Stomach (tissue), 19 donors: ENCODE results near the gene CCDC71. TPM values are rescaled to one million over a fixed set of nuclear protein-coding genes. Genes with fewer than 3 reads are reported as not detected.

Source experiments
- DNase-seq, 2 donors: peaks; one replicate each; pipeline versions ENCODE4 v3.0.0 to v3.0.0-alpha.2; 2013 to 2019
- H3K27ac ChIP-seq, 5 donors: fragments of 200-600 bp in 4 of 5; sonication (generic) in 4 of 5; one replicate each; pipeline ENCODE4 v1.5.1; 2013 to 2019; ENCODE audit warnings: mild to moderate bottlenecking in 1 of 5, moderate library complexity in 1 of 5
- H3K27me3 ChIP-seq, 3 donors: fragments of 200-600 bp; sonication (generic); one replicate each; pipeline ENCODE4 v1.5.1; 2017 to 2019; ENCODE audit warnings: mixed run types in 1 of 3
- H3K36me3 ChIP-seq, 4 donors: fragments of 200-600 bp; sonication (generic); 1 replicate in 3 of 4; 2 replicates in 1 of 4; pipeline ENCODE4 v1.5.1; 2016 to 2019
- H3K4me1 ChIP-seq, 4 donors: fragments of 200-600 bp; sonication (generic); one replicate each; pipeline ENCODE4 v1.5.1; 2016 to 2019
- H3K4me3 ChIP-seq, 4 donors: fragments of 200-600 bp; sonication (generic) in 3 of 4; one replicate each; pipeline ENCODE4 v1.5.1; 2016 to 2019; ENCODE audit warnings: mild to moderate bottlenecking in 1 of 4
- H3K9me3 ChIP-seq, 4 donors: fragments of 200-600 bp; sonication (generic); one replicate each; pipeline ENCODE4 v1.5.1; 2016 to 2019
- CTCF ChIP-seq, 7 experiments: fragments of 450-650 bp in 4 of 7; fragments of 200-600 bp in 3 of 7; sonication (generic) in 3 of 7; IDR thresholded peaks; one replicate each; pipeline ENCODE4 v1.5.1; 2016 to 2019; ENCODE audit warnings: antibody characterized with exemption in 7 of 7, control low read depth in 2 of 7, mild to moderate bottlenecking in 1 of 7
- EP300 ChIP-seq: sonication (generic); formaldehyde crosslinking; IDR thresholded peaks from one replicate; pipeline ENCODE4 v1.6.1; 2017; ENCODE audit warnings: antibody characterized with exemption
- POLR2A ChIP-seq, 4 donors: fragments of 450-650 bp; IDR thresholded peaks; one replicate each; pipeline ENCODE4 v1.6.1; 2016; ENCODE audit warnings: antibody characterized with exemption in 4 of 4, control low read depth in 2 of 4, mild to moderate bottlenecking in 1 of 4, moderate library complexity in 1 of 4
- POLR2AphosphoS5 ChIP-seq, 3 donors: sonication (generic); formaldehyde crosslinking; IDR thresholded peaks; one replicate each; pipeline ENCODE4 v1.6.1; 2016; ENCODE audit warnings: antibody characterized with exemption in 3 of 3
- WGBS, 5 donors: extraction: QIAGEN DNeasy Blood & Tissue Kit in 3 of 5; methylation state at CpG; one replicate each; pipeline versions ENCODE4 v1.1.5 to v1.1.7; 2013 to 2018; 5-methylcytosine and 5-hydroxymethylcytosine counted together
- intact Hi-C: fragments of 100-400 bp; cut with DNase I; formaldehyde crosslinking; loops from one replicate; pipeline ENCODE4 v1.15.1; 2023; ENCODE audit warnings: low total_unique reads
- long read RNA-seq, 10 donors: transcript quantifications; one replicate each; lab custom pipeline, GENCODE V29; 2026
- polyA plus RNA-seq, 3 donors: library from polyadenylated mRNA; stranded (reverse); fragments of 200-250 nt; gene quantifications; one replicate each; pipeline ENCODE4 v1.2.3, GENCODE V29; 2013
- total RNA-seq, 5 donors: library from RNA; depleted of rRNA; stranded (reverse); fragments of >200 nt; gene quantifications; one replicate each; pipeline versions ENCODE4 v1.1.0 to v1.2.3, GENCODE V29; 2014 to 2016
- donor health status: healthy with polysubstance abuse.
- donor health status: Bipolar disorder and iron deficiency.
- donor health status: healthy.

Gene CCDC71
- 10 to 100 TPM in 3 of 5 donors, 1 to 10 TPM in 2; 2.3 to 22.6 (median 12.9) TPM for total RNA-seq
- polyA plus RNA-seq, result 10 to 100 TPM; 11.4 to 15.6 (median 12.6) TPM
- long read RNA-seq, donor 1, transcript CCDC71-201 (2 exons, 1,781 nt), result major isoform, 8 of 8 reads
- long read RNA-seq, donor 1, partial matches to known transcripts, result 0 of 8 reads
- long read RNA-seq, donor 1, other reads (novel, unspliced or antisense), result 0 of 8 reads
- long read RNA-seq, donor 2, partial matches to known transcripts, result 5 of 8 reads
- long read RNA-seq, donor 2, other reads (novel, unspliced or antisense), result 0 of 8 reads
- long read RNA-seq, donor 3, partial matches to known transcripts, result 0 of 3 reads
- long read RNA-seq, donor 3, other reads (novel, unspliced or antisense), result 0 of 3 reads
- long read RNA-seq, donor 4, partial matches to known transcripts, result 0 of 1 reads
- long read RNA-seq, donor 4, other reads (novel, unspliced or antisense), result 0 of 1 reads
- long read RNA-seq, donor 5, transcript CCDC71-201 (2 exons, 1,781 nt), result major isoform, 12 of 12 reads
- long read RNA-seq, donor 5, partial matches to known transcripts, result 0 of 12 reads
- long read RNA-seq, donor 5, other reads (novel, unspliced or antisense), result 0 of 12 reads
- long read RNA-seq, donor 6, result 0 reads
- long read RNA-seq, donor 7, transcript CCDC71-201 (2 exons, 1,781 nt), result major isoform, 9 of 9 reads
- long read RNA-seq, donor 7, partial matches to known transcripts, result 0 of 9 reads
- long read RNA-seq, donor 7, other reads (novel, unspliced or antisense), result 0 of 9 reads
- long read RNA-seq, donor 8, transcript CCDC71-201 (2 exons, 1,781 nt), result major isoform, 9 of 17 reads
- long read RNA-seq, donor 8, partial matches to known transcripts, result 8 of 17 reads
- long read RNA-seq, donor 8, other reads (novel, unspliced or antisense), result 0 of 17 reads
- long read RNA-seq, donor 9, transcript CCDC71-201 (2 exons, 1,781 nt), result major isoform, 9 of 9 reads
- long read RNA-seq, donor 9, partial matches to known transcripts, result 0 of 9 reads
- long read RNA-seq, donor 9, other reads (novel, unspliced or antisense), result 0 of 9 reads
- long read RNA-seq, donor 10, transcript CCDC71-201 (2 exons, 1,781 nt), result major isoform, 7 of 7 reads
- long read RNA-seq, donor 10, partial matches to known transcripts, result 0 of 7 reads
- long read RNA-seq, donor 10, other reads (novel, unspliced or antisense), result 0 of 7 reads

- peak; percentile 75 to 91 (median 79) for TF ChIP-seq POLR2AphosphoS5 (IDR thresholded peaks at IDR 0.05)
- no peak for TF ChIP-seq POLR2A (IDR thresholded peaks at IDR 0.05)
- Histone ChIP-seq H3K4me3 (peak within 1 kb of the TSS; percentile 94 to 100 (median 99)), H3K27me3 (no peaks in the 10 kb centered on the region), H3K36me3 (peaks cover 21 to 34% (median 32%) of the 10 kb centered on the region in 4 donors), H3K27ac (peak within 1 kb of the TSS; percentile 57 to 95 (median 90)), H3K4me1 (peaks cover 24 to 55% (median 36%) of the 10 kb centered on the region in 4 donors), H3K9me3 (no peaks in the 10 kb centered on the region)
- 3 to 4% (median 4%) methylated on average over 9 to 69 of the region's 69 CpGs for WGBS, 5 donors
- DNase-seq, result peak; percentile 75 to 94
- intact Hi-C loops, result loop anchor here (10.0 kb wide), 1 partner anchor 279 kb away; no protein-coding TSS in a partner anchor
These were observed at the start of gene CCDC71 for GRCh38 chr3:49165771-49166751. Gene CCDC71 (minus strand): TSS chr3:49166331. CDS start chr3:49164208, 2,123 bp downstream.

GRCh38 chr3:49213998-49214397 lies 47.9 kb upstream of the CCDC71 start:
- peaks cover 0 to 10% (median 0%) of the 10 kb centered on the region in 4 donors for H3K36me3 ChIP-seq
- 75 to 89% (median 81%) methylated on average over 2 of the region's 2 CpGs for WGBS, 5 donors
- peaks cover 10 to 14% (median 13%) of the 10 kb centered on the region in 4 donors for H3K4me1 ChIP-seq
- H3K9me3 ChIP-seq, result peaks cover 0 to 10% (median 2%) of the 10 kb centered on the region in 4 donors
- no peak for TF ChIP-seq POLR2A (IDR thresholded peaks at IDR 0.05)
- no peak for TF ChIP-seq EP300
- TF ChIP-seq POLR2AphosphoS5 (IDR thresholded peaks at IDR 0.05), result no peak
- TF ChIP-seq CTCF (IDR thresholded peaks at IDR 0.05), result no peak
- H3K27ac ChIP-seq, result no peak overlapping the region
- DNase-seq, result no peak
- intact Hi-C loops, result no loop called here
- no peaks in the 10 kb centered on the region for H3K27me3 ChIP-seq
- no peak overlapping the region for H3K4me3 ChIP-seq

GRCh38 chr3:49213541-49213943 lies 47.4 kb upstream of the CCDC71 start:
- DNase-seq, result no peak
- 95 to 99% (median 96%) methylated on average over 8 to 15 of the region's 15 CpGs for WGBS, 5 donors
- Histone ChIP-seq H3K27me3 (no peaks in the 10 kb centered on the region), H3K36me3 (peaks cover 0 to 10% (median 0%) of the 10 kb centered on the region in 4 donors), H3K4me3 (no peak overlapping the region), H3K27ac (no peak overlapping the region), H3K4me1 (peaks cover 8 to 10% (median 9%) of the 10 kb centered on the region in 4 donors), H3K9me3 (peaks cover 0 to 10% (median 2%) of the 10 kb centered on the region in 4 donors)
- TF ChIP-seq CTCF (IDR thresholded peaks at IDR 0.05), result no peak
- no peak for TF ChIP-seq POLR2A (IDR thresholded peaks at IDR 0.05)
- TF ChIP-seq POLR2AphosphoS5 (IDR thresholded peaks at IDR 0.05), result no peak
- TF ChIP-seq EP300, result no peak
- intact Hi-C loops, result no loop called here

- WGBS, 5 donors, result 59 to 85% (median 78%) methylated on average over 15 of the region's 15 CpGs
- Histone ChIP-seq H3K36me3 (no peaks in the 10 kb centered on the region), H3K9me3 (no peaks in the 10 kb centered on the region), H3K4me1 (peaks cover 0 to 12% (median 3%) of the 10 kb centered on the region in 4 donors), H3K4me3 (peak overlapping the region; percentile 20 to 48 (median 31)), H3K27ac (peak overlapping the region in 3 of 5 donors; percentile 6 to 86 (median 44)), H3K27me3 (peaks cover 0 to 15% (median 9%) of the 10 kb centered on the region in 3 donors)
- TF ChIP-seq EP300, result no peak
- no peak for TF ChIP-seq CTCF (IDR thresholded peaks at IDR 0.05)
- TF ChIP-seq POLR2A (IDR thresholded peaks at IDR 0.05), result no peak
- TF ChIP-seq POLR2AphosphoS5 (IDR thresholded peaks at IDR 0.05), result no peak
- intact Hi-C loops, result no loop called here
- DNase-seq, result no peak
These were observed 33.8 kb upstream of the CCDC71 start for GRCh38 chr3:49199900-49200281.
